Brain microvascular endothelial cell (primary cell): ENCODE data around the gene EID1.

Experiments
- DNase-seq: peaks from one replicate; pipeline ENCODE4 v3.0.0-alpha.2; 2020
- H3K27ac ChIP-seq: fragments of 250-450 bp; sonication (Bioruptor Pico); 2 replicates; pipeline ENCODE4 v1.5.1; 2020; ENCODE audit warnings: mild to moderate bottlenecking, moderate library complexity
- H3K27me3 ChIP-seq: fragments of 250-450 bp; sonication (Bioruptor Pico); replicated peaks from 2 replicates; pipeline ENCODE4 v1.5.1; 2020; ENCODE audit warnings: mild to moderate bottlenecking
- H3K36me3 ChIP-seq: fragments of 250-450 bp; sonication (Bioruptor Pico); replicated peaks from 2 replicates; pipeline ENCODE4 v1.5.1; 2020; ENCODE audit warnings: mild to moderate bottlenecking
- H3K4me3 ChIP-seq: 2 replicates; pipeline ENCODE4 v1.5.1; 2011; ENCODE audit warnings: low read depth, mild to moderate bottlenecking, control low read depth, low read length, moderate library complexity
- CTCF ChIP-seq: IDR thresholded peaks from 2 replicates; pipeline ENCODE4 v1.5.1; 2011; ENCODE audit warnings: low read depth, mild to moderate bottlenecking, moderate library complexity, low read length, control low read depth, inconsistent platforms; ENCODE audit errors: missing control alignments
- in situ Hi-C: cut with HindIII; loops from 2 replicates; pipeline ENCODE4 v1.10.0; 2017; ENCODE audit warnings: low sequenced_read_pairs, low pct_ligation_motif_present

The EID1 gene

GRCh38 chr15:48877630-48878595 lies at the start of gene EID1:
TSS of gene EID1 (plus strand) at chr15:48878134. CDS start at chr15:48878177, 43 bp downstream.
- H3K27me3 ChIP-seq, result no peaks in the 10 kb centered on the region
- H3K27ac ChIP-seq, result peak within 1 kb of the TSS; percentile 62
- H3K36me3 ChIP-seq, result no peaks in the 10 kb centered on the region
- peak; percentile 93 for DNase-seq
- in situ Hi-C loops, result no loop called here
- peak; percentile 8 for TF ChIP-seq CTCF
- peak within 1 kb of the TSS; percentile 92 for H3K4me3 ChIP-seq

GRCh38 chr15:48828471-48828870 lies 49.5 kb upstream of the EID1 start:
- H3K36me3 ChIP-seq, result no peaks in the 10 kb centered on the region
- DNase-seq, result no peak
- H3K27ac ChIP-seq, result no peak overlapping the region
- no peak for TF ChIP-seq CTCF
- no peaks in the 10 kb centered on the region for H3K27me3 ChIP-seq
- H3K4me3 ChIP-seq, result no peak overlapping the region
- in situ Hi-C loops, result no loop called here

- in situ Hi-C loops, result no loop called here
These were observed 49.0 kb upstream of the EID1 start for GRCh38 chr15:48828906-48829305.

GRCh38 chr15:48832648-48833047 lies 45.3 kb upstream of the EID1 start:
- no peak overlapping the region for H3K4me3 ChIP-seq
- no peak for TF ChIP-seq CTCF
- no peak overlapping the region for H3K27ac ChIP-seq
- DNase-seq, result no peak
- in situ Hi-C loops, result no loop called here
- H3K27me3 ChIP-seq, result no peaks in the 10 kb centered on the region
- no peaks in the 10 kb centered on the region for H3K36me3 ChIP-seq

More at GRCh38 chr15:48828906-48829305, 49.0 kb upstream of the EID1 start:
- no peak overlapping the region for H3K27ac ChIP-seq
- no peaks in the 10 kb centered on the region for H3K27me3 ChIP-seq
- no peak overlapping the region for H3K4me3 ChIP-seq
- no peaks in the 10 kb centered on the region for H3K36me3 ChIP-seq
- TF ChIP-seq CTCF, result no peak
- no peak for DNase-seq

GRCh38 chr15:48833526-48834239 lies 44.3 kb upstream of the EID1 start:
- in situ Hi-C loops, result no loop called here

More at GRCh38 chr15:48833526-48834239, 44.3 kb upstream of the EID1 start:
- H3K4me3 ChIP-seq, result no peak overlapping the region
- no peak for DNase-seq
- H3K27me3 ChIP-seq, result no peaks in the 10 kb centered on the region
- H3K36me3 ChIP-seq, result no peaks in the 10 kb centered on the region
- TF ChIP-seq CTCF, result no peak
- no peak overlapping the region for H3K27ac ChIP-seq
